Iris pigment epithelial cell (primary cell): ENCODE data around the gene ITLN2.
A peak's percentile ranks its signal among the peaks of the same experiment; 100 is the strongest.
"Not testable (repeated sequence)": the region's sequence is repeated elsewhere in the genome, so short reads cannot be mapped to it uniquely, and the experiment has no call there.

Experiments
- DNase-seq: peaks from one replicate; pipeline ENCODE4 v3.0.0-alpha.2; 2011; ENCODE audit warnings: low read depth

ITLN2 gene

GRCh38 chr1:160953030-160953429 is 1.6 kb downstream of the ITLN2 start:
- DNase-seq = peak; percentile 49

- no peak for DNase-seq
These were observed 2.5 kb downstream of the ITLN2 start for GRCh38 chr1:160952129-160952510.

GRCh38 chr1:160951443-160952128 is 3.0 kb downstream of the ITLN2 start:
- peak; percentile 57 for DNase-seq

- DNase-seq = no peak
These were observed 4.0 kb downstream of the ITLN2 start for GRCh38 chr1:160950657-160951056.

GRCh38 chr1:160949881-160950280 is 4.7 kb downstream of the ITLN2 start:
- no peak for DNase-seq

- peak; percentile 26 for DNase-seq
These were observed 5.3 kb downstream of the ITLN2 start for GRCh38 chr1:160949216-160949880.

GRCh38 chr1:160947174-160947759 is 7.3 kb downstream of the ITLN2 start:
- not testable (repeated sequence) for DNase-seq

GRCh38 chr1:160945881-160946280 is 8.7 kb downstream of the ITLN2 start:
- DNase-seq = not testable (repeated sequence)

- DNase-seq = no peak
These were observed 9.5 kb downstream of the ITLN2 start for GRCh38 chr1:160945079-160945478.

GRCh38 chr1:160942926-160943325 is 11.7 kb downstream of the ITLN2 start:
- DNase-seq = no peak

- not testable (repeated sequence) for DNase-seq
These were observed 17.9 kb downstream of the ITLN2 start for GRCh38 chr1:160936666-160937065.

- no peak for DNase-seq
These were observed 18.9 kb downstream of the ITLN2 start for GRCh38 chr1:160935527-160936258.

- not testable (repeated sequence) for DNase-seq
These were observed 21.3 kb downstream of the ITLN2 start for GRCh38 chr1:160933305-160933704.

GRCh38 chr1:160925652-160926244 is 28.9 kb downstream of the ITLN2 start:
- DNase-seq = peak; percentile 23

GRCh38 chr1:160924791-160925651 is 29.6 kb downstream of the ITLN2 start:
- DNase-seq = no peak

GRCh38 chr1:160916666-160917065 is 37.9 kb downstream of the ITLN2 start:
- no peak for DNase-seq

GRCh38 chr1:160913229-160913628 is 41.4 kb downstream of the ITLN2 start:
- not testable (repeated sequence) for DNase-seq

- no peak for DNase-seq
These were observed 42.7 kb downstream of the ITLN2 start for GRCh38 chr1:160911925-160912324.

GRCh38 chr1:160911441-160911840 is 43.2 kb downstream of the ITLN2 start:
- DNase-seq = peak; percentile 56

- no peak for DNase-seq
These were observed 44.3 kb downstream of the ITLN2 start for GRCh38 chr1:160910170-160910750.

- DNase-seq = peak; percentile 54
These were observed 46.6 kb downstream of the ITLN2 start for GRCh38 chr1:160907976-160908375.
